Immature natural killer cell (primary cell): ENCODE results near the gene BLACAT1. TPM values are rescaled to one million over a fixed set of nuclear protein-coding genes. Genes with fewer than 3 reads are reported as not detected.

Experiments
- DNase-seq, 3 donors: peaks; one replicate each; pipeline ENCODE4 v3.0.0; 2022; ENCODE audit warnings: mixed read lengths in 1 of 3
- H3K27ac Mint-ChIP-seq, 6 donors: one replicate each; pipeline ENCODE4 v1.8.0; 2020; ENCODE audit warnings: mixed read lengths in 6 of 6, mild to moderate bottlenecking in 5 of 6, inconsistent platforms in 4 of 6, moderate library complexity in 3 of 6
- H3K27me3 Mint-ChIP-seq, 3 donors: one replicate each; pipeline ENCODE4 v1.8.0; 2020 to 2021; ENCODE audit warnings: low read depth in 3 of 3, mild to moderate bottlenecking in 3 of 3, mixed read lengths in 3 of 3, moderate library complexity in 3 of 3, inconsistent platforms in 1 of 3
- H3K36me3 Mint-ChIP-seq, 3 donors: one replicate each; pipeline ENCODE4 v1.8.0; 2020; ENCODE audit warnings: mixed read lengths in 3 of 3, inconsistent platforms in 2 of 3, mild to moderate bottlenecking in 2 of 3
- H3K4me1 Mint-ChIP-seq, 2 donors: one replicate each; pipeline ENCODE4 v1.8.0; 2020; ENCODE audit warnings: inconsistent platforms in 2 of 2, mild to moderate bottlenecking in 2 of 2, mixed read lengths in 2 of 2, moderate library complexity in 1 of 2
- H3K4me3 Mint-ChIP-seq, 5 donors: one replicate each; pipeline ENCODE4 v1.8.0; 2020; ENCODE audit warnings: mild to moderate bottlenecking in 5 of 5, mixed read lengths in 5 of 5, inconsistent platforms in 3 of 5, moderate library complexity in 3 of 5
- H3K9me3 Mint-ChIP-seq, 6 donors: one replicate each; pipeline ENCODE4 v1.8.0; 2020; ENCODE audit warnings: mild to moderate bottlenecking in 6 of 6, mixed read lengths in 6 of 6, inconsistent platforms in 4 of 6, moderate library complexity in 3 of 6
- polyA plus RNA-seq, 3 donors: library from polyadenylated mRNA; unstranded; fragments of 300-500 nt; fragmentation: Illumina TruSeq; gene quantifications; one replicate each; pipeline ENCODE4 v1.2.3, GENCODE V29; 2021

The BLACAT1 gene
- polyA plus RNA-seq, 3 donors from 2014 or later: not detected

GRCh38 chr1:205447457-205448341 lies 8.1 kb downstream of the BLACAT1 start:
- no peaks in the 10 kb centered on the region for H3K4me1 Mint-ChIP-seq
- DNase-seq: no peak
- no peak overlapping the region for H3K27ac Mint-ChIP-seq
- no peaks in the 10 kb centered on the region for H3K36me3 Mint-ChIP-seq
- no peaks in the 10 kb centered on the region for H3K9me3 Mint-ChIP-seq
- no peak overlapping the region for H3K4me3 Mint-ChIP-seq
- H3K27me3 Mint-ChIP-seq: peaks cover 2 to 3% (median 3%) of the 10 kb centered on the region in 3 donors

- no peak overlapping the region for H3K4me3 Mint-ChIP-seq
- H3K27ac Mint-ChIP-seq: no peak overlapping the region
- peaks cover 3% of the 10 kb centered on the region in 2 donors for H3K4me1 Mint-ChIP-seq
- DNase-seq: no peak
- H3K27me3 Mint-ChIP-seq: peaks cover 2 to 3% (median 3%) of the 10 kb centered on the region in 3 donors
- H3K9me3 Mint-ChIP-seq: no peaks in the 10 kb centered on the region
- H3K36me3 Mint-ChIP-seq: no peaks in the 10 kb centered on the region
Observed at GRCh38 chr1:205446828-205447227, 9.0 kb downstream of the BLACAT1 start.

- H3K9me3 Mint-ChIP-seq: no peaks in the 10 kb centered on the region
- H3K27ac Mint-ChIP-seq: peak overlapping the region in 1 of 6 donors; percentile 14
- H3K36me3 Mint-ChIP-seq: no peaks in the 10 kb centered on the region
- no peak for DNase-seq
- peaks cover 15% of the 10 kb centered on the region in 2 donors for H3K4me1 Mint-ChIP-seq
- H3K27me3 Mint-ChIP-seq: peaks cover 0 to 4% (median 1%) of the 10 kb centered on the region in 3 donors
- no peak overlapping the region for H3K4me3 Mint-ChIP-seq
Observed at GRCh38 chr1:205445646-205445935, 10.3 kb downstream of the BLACAT1 start.

GRCh38 chr1:205444931-205445645 lies 10.8 kb downstream of the BLACAT1 start:
- Mint-ChIP-seq H3K27ac (no peak overlapping the region), H3K4me1 (peaks cover 20% of the 10 kb centered on the region in 2 donors), H3K36me3 (no peaks in the 10 kb centered on the region), H3K9me3 (no peaks in the 10 kb centered on the region), H3K4me3 (no peak overlapping the region), H3K27me3 (peaks cover 0 to 4% (median 3%) of the 10 kb centered on the region in 3 donors)
- DNase-seq: no peak

GRCh38 chr1:205444300-205444930 lies 11.4 kb downstream of the BLACAT1 start:
- DNase-seq: no peak
- H3K27ac Mint-ChIP-seq: no peak overlapping the region
- H3K4me1 Mint-ChIP-seq: peaks cover 26 to 27% of the 10 kb centered on the region in 2 donors
- H3K4me3 Mint-ChIP-seq: no peak overlapping the region
- no peaks in the 10 kb centered on the region for H3K9me3 Mint-ChIP-seq
- peaks cover 0 to 4% (median 3%) of the 10 kb centered on the region in 3 donors for H3K27me3 Mint-ChIP-seq
- no peaks in the 10 kb centered on the region for H3K36me3 Mint-ChIP-seq

- no peaks in the 10 kb centered on the region for H3K36me3 Mint-ChIP-seq
- H3K27me3 Mint-ChIP-seq: peaks cover 2 to 4% (median 3%) of the 10 kb centered on the region in 3 donors
- H3K9me3 Mint-ChIP-seq: no peaks in the 10 kb centered on the region
- H3K4me3 Mint-ChIP-seq: no peak overlapping the region
- no peak for DNase-seq
- H3K4me1 Mint-ChIP-seq: peaks cover 27 to 28% of the 10 kb centered on the region in 2 donors
- no peak overlapping the region for H3K27ac Mint-ChIP-seq
Observed at GRCh38 chr1:205443585-205444299, 12.1 kb downstream of the BLACAT1 start.

GRCh38 chr1:205442051-205442725 lies 13.7 kb downstream of the BLACAT1 start:
- H3K4me3 Mint-ChIP-seq: no peak overlapping the region
- no peak for DNase-seq
- H3K27me3 Mint-ChIP-seq: peaks cover 2 to 5% (median 4%) of the 10 kb centered on the region in 3 donors
- peaks cover 31 to 37% of the 10 kb centered on the region in 2 donors for H3K4me1 Mint-ChIP-seq
- H3K27ac Mint-ChIP-seq: peak overlapping the region in 1 of 6 donors; percentile 87
- H3K9me3 Mint-ChIP-seq: no peaks in the 10 kb centered on the region
- no peaks in the 10 kb centered on the region for H3K36me3 Mint-ChIP-seq

- Mint-ChIP-seq H3K27ac (peak overlapping the region; percentile 73 to 90 (median 86)), H3K9me3 (no peaks in the 10 kb centered on the region)
Observed at GRCh38 chr1:205441716-205442050, 14.2 kb downstream of the BLACAT1 start.

GRCh38 chr1:205441318-205441633 lies 14.6 kb downstream of the BLACAT1 start:
- Mint-ChIP-seq H3K4me1 (peaks cover 36 to 45% of the 10 kb centered on the region in 2 donors), H3K27ac (peak overlapping the region; percentile 73 to 90 (median 86)), H3K4me3 (peak overlapping the region; percentile 81 to 88 (median 84)), H3K27me3 (peaks cover 3 to 5% (median 4%) of the 10 kb centered on the region in 3 donors), H3K36me3 (no peaks in the 10 kb centered on the region), H3K9me3 (no peaks in the 10 kb centered on the region)
- DNase-seq: no peak

More at GRCh38 chr1:205441716-205442050, 14.2 kb downstream of the BLACAT1 start:
- peaks cover 2 to 5% (median 4%) of the 10 kb centered on the region in 3 donors for H3K27me3 Mint-ChIP-seq
- peaks cover 36 to 42% of the 10 kb centered on the region in 2 donors for H3K4me1 Mint-ChIP-seq
- no peaks in the 10 kb centered on the region for H3K36me3 Mint-ChIP-seq
- peak overlapping the region; percentile 81 to 88 (median 84) for H3K4me3 Mint-ChIP-seq
- DNase-seq: no peak

- peak; percentile 40 to 61 (median 49) for DNase-seq
- Mint-ChIP-seq H3K4me1 (peaks cover 36 to 45% of the 10 kb centered on the region in 2 donors), H3K27me3 (peaks cover 4 to 5% (median 5%) of the 10 kb centered on the region in 3 donors), H3K9me3 (no peaks in the 10 kb centered on the region), H3K4me3 (peak overlapping the region; percentile 81 to 88 (median 84)), H3K27ac (peak overlapping the region; percentile 73 to 90 (median 86)), H3K36me3 (no peaks in the 10 kb centered on the region)
Observed at GRCh38 chr1:205440476-205441317, 15.1 kb downstream of the BLACAT1 start.

- Mint-ChIP-seq H3K27ac (peak overlapping the region in 5 of 6 donors; percentile 69 to 90 (median 84)), H3K27me3 (peaks cover 2 to 8% (median 5%) of the 10 kb centered on the region in 3 donors), H3K4me1 (peaks cover 36 to 45% of the 10 kb centered on the region in 2 donors), H3K4me3 (peak overlapping the region in 4 of 5 donors; percentile 83 to 88 (median 86)), H3K9me3 (no peaks in the 10 kb centered on the region), H3K36me3 (no peaks in the 10 kb centered on the region)
- no peak for DNase-seq
Observed at GRCh38 chr1:205440121-205440475, 15.7 kb downstream of the BLACAT1 start.
